Fibroblast of pulmonary artery (primary cell): Measurements from ENCODE around the gene FBXO7.
A peak's percentile ranks its signal among the peaks of the same experiment; 100 is the strongest.

Source experiments
- DNase-seq: peaks from one replicate; pipeline ENCODE4 v3.0.0-alpha.2; 2010; ENCODE audit warnings: low read depth
- H3K4me3 ChIP-seq: replicated peaks from 2 replicates; pipeline ENCODE4 v1.5.1; 2011; ENCODE audit warnings: low read depth, mild to moderate bottlenecking, control low read depth, low read length, moderate library complexity
- CTCF ChIP-seq: IDR thresholded peaks from 2 replicates; pipeline ENCODE4 v1.5.1; 2011; ENCODE audit warnings: mild to moderate bottlenecking, control low read depth, low read length, inconsistent platforms; ENCODE audit errors: missing control alignments

FBXO7 gene

GRCh38 chr22:32528316-32528715, 53.7 kb downstream of the FBXO7 start:
- no peak for DNase-seq
- H3K4me3 ChIP-seq = no peak overlapping the region
- no peak for TF ChIP-seq CTCF

DNA sequence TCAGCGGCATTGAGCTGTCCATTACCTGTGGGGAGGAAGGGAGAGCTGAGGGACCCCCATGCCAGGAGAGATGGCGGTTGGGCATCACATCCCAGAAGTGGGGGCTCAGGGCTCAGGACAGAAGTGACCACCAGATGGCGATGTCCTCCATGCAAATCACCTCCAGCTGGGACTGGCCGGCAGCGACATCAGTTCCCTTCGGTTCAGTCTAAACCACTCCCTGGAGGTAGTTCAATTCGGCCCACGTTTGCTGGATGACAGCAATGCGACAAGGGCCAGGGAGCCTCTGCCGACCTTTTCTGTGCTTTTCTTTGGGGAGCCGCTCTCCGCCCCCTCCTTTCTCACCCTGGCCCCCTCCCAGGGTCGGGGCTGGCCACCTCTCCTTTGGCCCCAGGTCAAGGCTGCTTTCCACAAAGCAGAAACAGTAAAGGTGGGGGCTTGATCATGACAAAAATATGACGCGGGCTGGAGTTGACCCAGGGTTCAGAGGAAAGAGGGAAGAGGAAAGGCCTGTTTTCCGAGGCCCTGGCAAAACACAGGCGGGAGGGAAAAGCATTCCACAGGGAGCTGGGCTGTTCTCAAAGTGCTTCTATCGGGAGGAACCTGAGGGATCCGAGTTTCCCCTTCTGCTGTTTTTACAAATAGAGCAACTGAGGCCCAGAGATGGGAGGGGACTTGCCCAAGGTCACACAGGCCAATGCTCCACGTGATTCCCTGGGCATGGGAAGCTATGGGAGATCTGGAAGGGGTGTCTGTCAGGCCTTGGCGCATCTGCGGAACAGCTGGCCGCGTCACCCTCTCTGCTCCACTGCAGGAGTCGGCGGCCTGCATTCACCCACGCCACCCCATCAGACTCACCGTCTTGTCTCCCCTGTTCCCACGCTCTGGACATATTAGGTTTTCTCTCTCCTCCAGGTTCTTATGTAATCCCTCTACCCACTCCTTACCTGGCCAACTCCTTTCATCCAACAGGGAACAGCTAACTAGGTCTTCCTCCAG, 54.7 kb downstream of the FBXO7 start:
- DNase-seq = peak; percentile 87
- TF ChIP-seq CTCF = peak; percentile 82
- no peak overlapping the region for H3K4me3 ChIP-seq

DNA sequence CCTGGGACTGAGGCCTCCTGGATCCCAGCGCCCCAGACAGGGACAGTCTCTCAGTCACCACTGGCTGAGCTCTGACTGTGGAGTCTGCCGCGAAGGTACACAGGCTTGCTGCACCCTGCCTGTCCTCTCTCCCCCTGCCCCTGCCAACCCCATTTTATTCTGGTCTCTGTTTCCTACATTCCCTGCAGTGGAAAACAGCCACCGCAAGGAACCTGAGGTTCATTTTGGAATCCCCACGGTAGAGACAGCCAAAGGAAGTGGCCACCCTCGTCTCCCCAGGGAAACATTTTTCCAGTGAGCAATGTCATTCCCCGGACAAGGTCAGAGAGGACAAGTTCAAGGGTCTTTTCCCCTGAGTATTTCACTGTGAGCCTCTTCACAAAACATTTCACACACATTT, 56.6 kb downstream of the FBXO7 start:
- H3K4me3 ChIP-seq = no peak overlapping the region
- DNase-seq = no peak
- no peak for TF ChIP-seq CTCF

- DNase-seq = peak; percentile 49
- no peak for TF ChIP-seq CTCF
- H3K4me3 ChIP-seq = no peak overlapping the region
These were observed 57.6 kb downstream of the FBXO7 start for GRCh38 chr22:32531931-32532819.

- no peak for TF ChIP-seq CTCF
- DNase-seq = no peak
- no peak overlapping the region for H3K4me3 ChIP-seq
These were observed 58.2 kb downstream of the FBXO7 start for GRCh38 chr22:32532820-32533128.

- DNase-seq = no peak
- H3K4me3 ChIP-seq = no peak overlapping the region
- TF ChIP-seq CTCF = no peak
These were observed 58.9 kb downstream of the FBXO7 start for GRCh38 chr22:32533265-32534111.
